ENCODE data around the gene TBC1D21. TPM values are rescaled to one million over a fixed set of nuclear protein-coding genes. Genes with fewer than 3 reads are reported as not detected.

The TBC1D21 gene
- total RNA-seq, 1 donor from 2014 or later, result not detected

DNA sequence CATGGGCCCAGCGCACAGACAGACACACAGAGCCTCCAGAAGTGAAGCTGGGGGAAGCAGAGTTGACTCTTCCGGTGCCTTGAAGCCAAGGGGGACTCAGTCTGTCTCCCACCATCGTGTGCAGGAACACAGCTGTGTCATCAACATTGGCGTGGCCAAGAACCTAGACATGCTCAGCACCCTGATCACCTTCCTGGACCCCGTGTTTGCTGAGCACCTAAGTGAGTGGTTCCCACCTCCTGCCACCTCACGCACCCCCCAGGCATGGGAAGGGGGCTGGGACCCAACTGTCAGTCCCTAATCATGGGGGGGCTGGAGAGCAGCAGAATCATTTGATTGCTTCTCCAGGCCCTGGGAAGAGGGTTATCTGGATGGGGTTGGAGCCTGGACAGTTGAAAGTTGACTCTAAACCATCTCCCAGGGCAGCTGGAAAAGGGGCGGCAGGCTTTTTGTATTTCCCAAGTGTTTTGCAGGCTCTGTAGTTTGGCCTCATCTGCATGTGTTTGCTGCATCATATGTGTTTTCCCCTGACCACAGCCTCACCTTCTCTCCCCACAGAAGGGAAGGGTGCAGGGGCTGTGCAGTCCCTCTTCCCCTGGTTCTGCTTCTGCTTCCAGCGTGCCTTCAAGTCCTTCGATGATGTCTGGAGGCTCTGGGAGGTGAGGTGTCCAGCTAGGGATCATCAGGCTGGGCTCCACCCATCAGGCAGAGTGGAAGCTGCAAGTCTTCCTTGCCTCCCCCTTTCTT is 12.8 kb downstream of the TBC1D21 start:
- Mint-ChIP-seq H3K36me3 (ENCODE audit: low read depth) (no peaks in the 10 kb centered on the region), H3K27me3 (ENCODE audit: insufficient read depth) (peaks cover 21% of the 10 kb centered on the region), H3K27ac (no peak overlapping the region), H3K4me3 (no peak overlapping the region), H3K9me3 (no peaks in the 10 kb centered on the region), H3K4me1 (ENCODE audit: low read depth) (no peaks in the 10 kb centered on the region)
- intact Hi-C loops (cut with micrococcal nuclease), result no loop called here
- no peak for DNase-seq (ENCODE audit: low spot score)

DNA sequence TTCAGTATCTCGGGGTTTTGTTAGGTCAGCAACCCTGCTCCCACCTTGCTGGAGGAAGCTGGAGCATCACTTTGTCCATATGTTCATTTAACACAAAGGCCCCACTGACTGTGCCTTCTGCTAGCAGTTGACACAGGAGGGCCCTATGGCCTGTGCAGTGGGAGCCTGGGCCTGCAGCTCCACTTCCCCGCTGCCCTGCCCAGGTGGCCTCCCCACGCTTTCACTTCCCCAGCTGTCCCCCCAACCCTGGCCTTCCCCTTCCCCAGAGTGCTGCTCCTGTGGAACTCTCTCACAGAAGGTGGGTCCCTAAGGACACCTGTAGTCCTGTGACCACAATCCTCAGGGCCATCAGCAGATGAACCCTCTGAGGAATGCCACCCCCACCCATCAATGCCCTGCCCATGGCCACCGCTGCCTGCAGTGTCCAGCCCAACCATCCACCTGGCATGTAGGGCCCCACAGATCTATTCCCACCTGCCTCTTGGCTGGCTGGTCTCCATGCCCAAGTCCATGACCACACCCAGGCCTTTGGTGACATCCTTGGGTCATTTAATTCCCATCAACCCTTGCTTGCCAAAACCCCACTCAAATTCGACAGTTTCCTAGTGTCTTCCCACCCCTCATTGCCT is 13.5 kb downstream of the TBC1D21 start:
- no peak overlapping the region for H3K27ac Mint-ChIP-seq
- intact Hi-C loops (cut with micrococcal nuclease), result no loop called here
- H3K9me3 Mint-ChIP-seq, result no peaks in the 10 kb centered on the region
- no peaks in the 10 kb centered on the region for H3K36me3 Mint-ChIP-seq (ENCODE audit: low read depth)
- no peak overlapping the region for H3K4me3 Mint-ChIP-seq
- H3K27me3 Mint-ChIP-seq (ENCODE audit: insufficient read depth), result peaks cover 21% of the 10 kb centered on the region
- no peaks in the 10 kb centered on the region for H3K4me1 Mint-ChIP-seq (ENCODE audit: low read depth)
- DNase-seq (ENCODE audit: low spot score), result no peak

DNA sequence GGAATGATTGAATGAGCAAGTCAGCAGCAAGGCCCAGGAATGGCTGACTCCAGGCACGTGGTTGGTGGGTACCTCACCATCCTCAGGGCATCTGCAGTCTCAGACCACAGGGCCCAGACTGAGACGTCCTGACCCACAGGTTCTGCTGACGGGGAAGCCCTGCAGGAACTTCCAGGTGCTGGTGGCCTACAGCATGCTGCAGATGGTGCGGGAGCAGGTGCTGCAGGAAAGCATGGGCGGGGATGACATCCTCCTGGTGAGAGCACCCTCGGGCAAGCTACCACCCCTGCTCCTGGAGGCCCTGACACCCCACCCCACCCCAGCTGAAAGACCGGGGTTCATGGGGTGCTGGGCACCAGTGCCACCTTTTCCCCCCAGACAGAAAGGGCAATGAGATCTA is 14.1 kb downstream of the TBC1D21 start:
- Mint-ChIP-seq H3K27ac (no peak overlapping the region), H3K36me3 (ENCODE audit: low read depth) (no peaks in the 10 kb centered on the region), H3K4me3 (no peak overlapping the region), H3K4me1 (ENCODE audit: low read depth) (no peaks in the 10 kb centered on the region), H3K27me3 (ENCODE audit: insufficient read depth) (peaks cover 23% of the 10 kb centered on the region), H3K9me3 (no peaks in the 10 kb centered on the region)
- DNase-seq (ENCODE audit: low spot score), result no peak
- intact Hi-C loops (cut with micrococcal nuclease), result no loop called here

DNA sequence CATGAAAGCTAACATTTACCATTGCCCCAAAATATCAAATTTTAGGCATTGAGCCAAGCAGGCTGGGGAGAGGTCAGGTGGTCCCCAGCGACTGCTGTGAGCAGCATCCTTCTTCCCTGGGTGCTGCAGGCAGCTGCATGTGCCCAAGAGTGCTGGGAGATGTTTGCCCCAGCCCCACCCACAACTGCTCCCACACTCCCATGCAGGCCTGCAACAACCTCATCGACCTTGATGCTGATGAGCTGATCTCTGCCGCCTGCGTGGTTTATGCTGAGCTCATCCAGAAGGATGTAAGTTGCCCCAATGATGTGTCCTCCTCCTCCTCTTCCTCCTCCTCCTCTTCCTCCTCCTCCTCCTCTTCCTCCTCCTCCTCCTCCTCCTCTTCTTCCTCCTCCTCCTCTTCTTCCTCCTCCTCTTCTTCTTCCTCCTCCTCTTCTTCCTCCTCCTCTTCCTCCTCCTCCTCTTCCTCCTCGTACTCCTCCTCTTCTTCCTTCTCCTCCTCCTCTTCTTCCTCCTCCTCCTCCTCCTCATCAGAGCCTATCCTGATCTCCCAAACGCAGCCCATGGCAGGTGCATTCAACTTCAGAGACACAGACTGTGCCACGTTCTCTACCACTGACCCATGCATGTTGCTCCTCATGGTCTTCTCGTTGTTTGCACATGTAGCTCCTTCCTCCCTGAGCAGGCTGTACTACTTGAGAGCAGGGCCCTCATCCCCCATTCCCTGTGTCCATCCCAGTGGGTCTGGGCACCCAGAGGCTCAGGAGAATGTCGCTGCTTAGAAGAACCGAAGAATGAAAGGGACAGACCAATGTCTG is 15.1 kb downstream of the TBC1D21 start:
- DNase-seq (ENCODE audit: low spot score), result no peak
- Mint-ChIP-seq H3K4me1 (ENCODE audit: low read depth) (no peaks in the 10 kb centered on the region), H3K27ac (no peak overlapping the region), H3K9me3 (no peaks in the 10 kb centered on the region), H3K36me3 (ENCODE audit: low read depth) (no peaks in the 10 kb centered on the region), H3K4me3 (no peak overlapping the region), H3K27me3 (ENCODE audit: insufficient read depth) (peaks cover 25% of the 10 kb centered on the region)
- intact Hi-C loops (cut with micrococcal nuclease), result no loop called here

DNA sequence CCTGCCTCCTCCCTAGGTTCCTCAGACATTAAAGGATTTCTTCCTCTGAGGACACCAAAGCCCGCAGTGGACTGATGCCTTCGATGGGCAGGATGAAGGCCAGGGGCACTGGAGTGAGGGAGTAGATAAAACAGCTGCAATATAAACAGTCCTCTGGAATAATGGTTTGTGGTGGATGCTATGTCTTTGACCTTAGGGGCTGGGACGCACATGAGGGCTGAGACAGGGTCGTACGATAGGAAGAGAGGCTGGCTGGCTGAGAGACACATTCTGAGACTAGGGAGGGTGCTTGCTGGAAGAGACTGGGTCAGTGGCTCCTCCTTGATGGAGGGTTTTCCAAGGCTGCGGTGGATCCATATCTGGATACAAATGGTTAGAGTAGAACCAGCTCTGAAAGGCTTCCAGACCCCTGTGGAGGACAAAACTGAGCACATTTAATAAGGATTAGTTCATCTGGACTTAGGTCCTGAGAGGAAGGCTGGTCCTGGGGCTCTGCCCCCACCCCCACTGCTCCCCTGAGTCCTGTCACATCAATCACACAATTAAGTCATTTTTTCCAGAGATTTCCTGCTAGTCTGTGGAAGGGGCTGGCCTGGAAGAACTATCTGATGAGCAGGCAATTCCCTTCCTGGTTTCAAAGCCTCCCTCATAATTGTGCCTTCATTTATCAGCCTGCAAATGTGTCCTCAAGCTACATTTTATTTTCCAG is 15.8 kb downstream of the TBC1D21 start:
- no peak overlapping the region for H3K4me3 Mint-ChIP-seq
- H3K27ac Mint-ChIP-seq, result no peak overlapping the region
- no peaks in the 10 kb centered on the region for H3K9me3 Mint-ChIP-seq
- intact Hi-C loops (cut with micrococcal nuclease), result no loop called here
- no peaks in the 10 kb centered on the region for H3K36me3 Mint-ChIP-seq (ENCODE audit: low read depth)
- no peaks in the 10 kb centered on the region for H3K4me1 Mint-ChIP-seq (ENCODE audit: low read depth)
- no peak for DNase-seq (ENCODE audit: low spot score)
- H3K27me3 Mint-ChIP-seq (ENCODE audit: insufficient read depth), result peaks cover 27% of the 10 kb centered on the region

DNA sequence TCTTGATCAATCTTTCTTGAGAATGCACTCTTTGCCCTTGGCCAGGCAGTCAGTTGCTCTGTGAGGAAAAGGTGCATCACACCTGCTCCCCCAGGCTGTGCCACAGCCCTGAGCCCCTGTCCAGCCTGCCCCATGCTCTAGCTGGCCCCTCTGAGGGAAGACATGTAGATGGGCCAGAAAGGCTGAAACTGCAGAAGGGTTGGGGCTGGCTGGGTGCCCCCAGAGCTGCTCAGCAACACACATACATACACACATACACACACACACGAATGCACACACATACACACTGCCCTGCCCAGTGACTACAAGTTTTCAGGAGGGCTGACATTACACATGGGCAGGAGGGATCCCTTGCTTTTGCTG is 16.4 kb downstream of the TBC1D21 start:
- H3K9me3 Mint-ChIP-seq, result no peaks in the 10 kb centered on the region
- H3K27ac Mint-ChIP-seq, result no peak overlapping the region
- intact Hi-C loops (cut with micrococcal nuclease), result no loop called here
- peaks cover 27% of the 10 kb centered on the region for H3K27me3 Mint-ChIP-seq (ENCODE audit: insufficient read depth)
- no peak for DNase-seq (ENCODE audit: low spot score)
- H3K4me3 Mint-ChIP-seq, result no peak overlapping the region
- H3K36me3 Mint-ChIP-seq (ENCODE audit: low read depth), result no peaks in the 10 kb centered on the region
- H3K4me1 Mint-ChIP-seq (ENCODE audit: low read depth), result no peaks in the 10 kb centered on the region

DNA sequence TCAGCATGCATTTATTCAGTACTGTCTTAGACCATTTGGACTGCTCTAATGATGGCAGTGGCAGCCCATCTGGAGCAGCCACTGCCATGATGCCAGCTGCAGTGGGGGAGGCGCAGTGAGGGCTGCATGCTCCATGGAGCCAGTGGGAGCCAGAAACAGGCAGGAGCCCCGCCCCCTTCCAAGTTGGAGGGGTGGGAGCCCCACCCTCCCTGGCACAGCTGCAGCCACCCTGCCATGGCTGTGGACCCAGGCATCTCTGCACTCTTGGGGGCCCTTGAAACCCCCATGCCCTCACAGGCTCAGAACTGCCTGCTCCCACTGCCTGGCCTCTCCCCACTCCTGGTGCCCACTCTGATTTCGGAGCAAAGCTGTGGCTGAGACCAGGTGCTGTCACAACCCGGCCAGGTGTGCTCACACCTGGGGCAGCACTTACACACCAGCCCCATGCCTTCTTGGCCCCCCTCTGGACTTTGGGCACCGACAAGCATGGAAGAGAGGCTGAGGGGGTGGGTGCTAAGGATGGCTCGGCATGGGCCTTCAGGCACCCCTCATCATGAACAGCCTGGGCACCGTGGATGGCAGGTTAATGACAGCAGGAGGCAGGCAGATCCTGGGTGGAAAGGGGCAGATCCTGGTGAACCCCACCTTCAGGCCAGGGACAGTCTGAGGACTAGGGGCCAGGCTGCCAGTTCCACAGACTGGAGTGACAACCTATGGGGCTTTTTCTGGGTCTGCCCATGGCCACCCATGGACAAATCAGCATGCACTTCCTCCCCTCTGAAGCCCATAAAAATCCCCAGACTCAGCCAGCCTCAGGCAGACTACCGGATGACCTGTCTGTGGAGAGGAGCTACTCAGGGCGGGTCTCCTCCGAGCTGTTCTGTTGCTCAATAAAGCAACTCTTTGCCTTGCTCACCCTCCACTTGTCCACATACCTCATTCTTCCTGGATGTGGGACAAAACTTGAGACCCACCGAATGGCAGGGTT is 18.3 kb downstream of the TBC1D21 start:
- Mint-ChIP-seq H3K4me1 (ENCODE audit: low read depth) (no peaks in the 10 kb centered on the region), H3K27me3 (ENCODE audit: insufficient read depth) (peaks cover 25% of the 10 kb centered on the region), H3K27ac (no peak overlapping the region), H3K4me3 (no peak overlapping the region), H3K36me3 (ENCODE audit: low read depth) (no peaks in the 10 kb centered on the region), H3K9me3 (no peaks in the 10 kb centered on the region)
- no peak for DNase-seq (ENCODE audit: low spot score)
- intact Hi-C loops (cut with micrococcal nuclease), result no loop called here

DNA sequence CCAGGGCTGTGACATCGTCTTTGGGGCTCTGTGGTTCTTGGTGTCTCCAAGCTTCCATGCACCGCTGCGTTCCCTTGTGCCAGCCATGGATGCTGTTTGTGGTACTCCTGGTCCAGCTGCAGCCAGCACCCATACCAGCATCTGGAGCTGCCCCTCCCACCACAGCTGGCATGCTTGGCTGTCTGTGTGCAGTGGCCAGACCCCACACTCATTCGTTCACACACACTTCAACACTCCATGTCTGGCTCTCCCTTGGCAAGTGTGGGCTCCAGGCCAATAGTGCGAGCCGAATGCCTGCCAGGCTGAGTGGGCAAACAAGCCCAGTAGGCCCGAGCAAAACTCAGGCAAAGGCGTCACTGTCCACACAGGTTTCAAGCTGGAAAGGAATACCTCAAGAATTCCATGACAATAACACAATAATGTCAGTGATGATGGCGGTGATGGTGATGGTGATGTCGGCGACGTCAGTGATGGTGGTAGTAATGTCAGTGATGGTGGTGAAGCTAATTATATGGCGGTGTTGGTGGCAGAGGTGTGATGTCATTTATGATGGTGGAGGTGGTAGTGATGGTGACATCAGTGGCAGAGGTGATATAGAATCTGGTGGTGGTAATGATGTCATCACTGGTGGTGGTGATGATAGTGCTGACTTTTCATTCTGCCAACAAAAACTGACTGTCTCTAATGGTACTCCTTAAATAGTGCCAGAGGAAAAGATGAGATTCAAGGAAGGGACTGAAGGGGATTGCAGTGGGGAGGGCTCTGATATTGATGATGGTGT is 19.3 kb downstream of the TBC1D21 start:
- Mint-ChIP-seq H3K9me3 (no peaks in the 10 kb centered on the region), H3K4me3 (no peak overlapping the region), H3K27me3 (ENCODE audit: insufficient read depth) (peaks cover 25% of the 10 kb centered on the region), H3K4me1 (ENCODE audit: low read depth) (no peaks in the 10 kb centered on the region), H3K27ac (no peak overlapping the region), H3K36me3 (ENCODE audit: low read depth) (no peaks in the 10 kb centered on the region)
- intact Hi-C loops (cut with micrococcal nuclease), result no loop called here
- DNase-seq (ENCODE audit: low spot score), result no peak

DNA sequence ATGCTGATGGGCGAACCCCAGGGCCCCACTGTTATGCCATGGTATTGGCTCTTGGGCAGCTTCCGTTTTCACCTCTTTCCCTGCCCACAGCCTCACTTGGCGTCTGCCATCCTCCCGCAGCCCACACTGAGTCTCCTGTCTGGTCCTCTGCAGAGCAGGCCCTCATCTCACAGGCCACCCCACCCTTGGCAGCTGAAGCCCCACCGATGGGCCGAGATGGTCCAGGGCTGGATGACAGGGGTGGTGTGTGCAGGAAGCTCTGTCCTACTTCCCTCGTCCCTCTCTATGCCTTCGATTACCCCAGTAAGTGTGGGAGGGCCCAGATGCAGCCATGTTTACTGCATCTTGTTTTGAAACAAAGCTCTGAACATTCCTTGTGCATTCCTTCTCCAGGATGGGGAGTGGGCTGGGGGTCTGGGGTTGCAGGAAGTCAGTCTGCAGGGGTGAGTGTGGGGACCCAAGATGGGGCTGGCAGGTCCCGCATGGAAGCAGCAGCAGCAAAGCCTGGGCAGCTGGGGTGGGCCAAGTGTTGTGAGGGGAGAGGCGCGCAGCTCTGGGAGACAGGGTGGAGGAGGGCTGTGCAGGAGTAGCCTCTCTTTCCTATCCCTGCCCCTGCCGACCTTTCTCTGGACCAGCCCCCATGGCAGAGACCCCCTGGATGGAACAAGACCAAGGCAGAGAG is 20.9 kb downstream of the TBC1D21 start:
- intact Hi-C loops (cut with micrococcal nuclease), result no loop called here
- Mint-ChIP-seq H3K36me3 (ENCODE audit: low read depth) (no peaks in the 10 kb centered on the region), H3K4me1 (ENCODE audit: low read depth) (no peaks in the 10 kb centered on the region), H3K27ac (no peak overlapping the region), H3K27me3 (ENCODE audit: insufficient read depth) (peaks cover 17% of the 10 kb centered on the region), H3K4me3 (no peak overlapping the region), H3K9me3 (no peaks in the 10 kb centered on the region)
- DNase-seq (ENCODE audit: low spot score), result no peak

DNA sequence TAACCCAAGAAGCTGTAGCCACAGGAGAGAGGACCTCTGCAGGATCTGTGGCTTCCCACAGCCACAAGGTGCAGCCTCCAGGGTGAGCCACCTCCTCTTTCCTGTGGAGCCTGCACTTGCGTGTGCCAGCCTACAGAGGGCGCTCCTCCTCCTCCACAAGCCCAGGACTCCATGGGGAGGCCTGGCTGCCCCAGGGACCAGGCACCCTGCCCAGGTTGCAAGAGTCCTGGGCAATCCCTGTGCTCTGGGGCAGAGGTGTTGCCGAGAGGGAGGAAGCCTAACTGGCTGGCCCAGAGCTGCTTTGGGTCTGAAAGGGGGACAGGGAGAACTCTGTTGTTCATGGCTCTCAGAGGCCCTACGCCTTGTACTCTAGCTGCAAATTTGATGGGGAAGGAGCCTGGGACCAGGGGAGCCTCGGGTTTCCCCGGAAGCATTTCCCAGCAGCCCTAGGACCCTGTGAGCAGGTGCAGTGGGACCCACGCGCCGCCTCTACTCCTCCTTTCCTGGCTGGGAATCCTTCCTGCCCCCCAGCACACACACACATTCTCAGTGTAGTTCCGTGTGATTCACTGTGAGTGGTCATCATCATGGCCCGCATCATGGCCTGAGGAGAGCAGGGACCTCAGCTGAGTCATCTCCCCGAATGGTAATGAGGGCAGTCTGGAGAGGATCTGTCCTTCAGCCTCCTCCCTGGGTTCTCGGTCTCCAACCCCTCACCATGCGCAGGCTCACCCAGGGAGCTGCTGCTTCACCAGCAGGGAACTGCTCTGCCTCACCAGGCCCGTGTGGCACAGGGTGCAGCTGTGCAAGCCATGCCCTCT is 24.3 kb downstream of the TBC1D21 start:
- H3K27ac Mint-ChIP-seq, result no peak overlapping the region
- DNase-seq (ENCODE audit: low spot score), result peak; percentile 59
- no peaks in the 10 kb centered on the region for H3K36me3 Mint-ChIP-seq (ENCODE audit: low read depth)
- intact Hi-C loops (cut with micrococcal nuclease), result loop anchor here (1.0 to 2.0 kb wide), 4 partner anchors 11 to 67 kb away; no protein-coding TSS in a partner anchor
- H3K27me3 Mint-ChIP-seq (ENCODE audit: insufficient read depth), result peaks cover 5% of the 10 kb centered on the region
- H3K4me3 Mint-ChIP-seq, result no peak overlapping the region
- H3K9me3 Mint-ChIP-seq, result no peaks in the 10 kb centered on the region
- H3K4me1 Mint-ChIP-seq (ENCODE audit: low read depth), result no peaks in the 10 kb centered on the region

Data from activated T-helper 1 cell treated with anti-CD3 and anti-CD28 coated beads, Interleukin-12 subunit alpha, Interleukin-12 subunit beta, Interleukin-2, Interleukin-4 antibody, amounts not matched to agents 30 ng/mL and 10 ng/mL and 1 ng/mL, durations not matched to agents 14 hours and 24 hours and 36 hours (primary cell).